Cardiac muscle cell (in vitro differentiated cells and primary cell): ENCODE data around the gene KCNAB3. TPM values are rescaled to one million over a fixed set of nuclear protein-coding genes. Genes with fewer than 3 reads are reported as not detected.
"Not testable (repeated sequence)": the region's sequence is repeated elsewhere in the genome, so short reads cannot be mapped to it uniquely, and the experiment has no call there.

Experiments
- DNase-seq, 2 donors: peaks; one replicate each; pipeline versions ENCODE4 v3.0.0 to v3.0.0-alpha.2; 2010 to 2017; ENCODE audit warnings: low read depth in 1 of 2, low spot score in 1 of 2
- H3K27ac ChIP-seq: fragments of 200-600 bp; sonication (generic); 2 replicates; pipeline ENCODE4 v1.5.1; 2016
- H3K27me3 ChIP-seq: fragments of 200-600 bp; sonication (generic); 2 replicates; pipeline ENCODE4 v1.6.0; 2016; ENCODE audit warnings: control low read depth
- H3K36me3 ChIP-seq: fragments of 200-600 bp; sonication (generic); 2 replicates; pipeline ENCODE4 v1.5.1; 2016; ENCODE audit warnings: control low read depth
- H3K4me1 ChIP-seq: fragments of 200-600 bp; sonication (generic); 2 replicates; pipeline ENCODE4 v1.8.1; 2017; ENCODE audit warnings: low read depth, mild to moderate bottlenecking, mixed run types
- H3K4me3 ChIP-seq: fragments of 200-600 bp; sonication (generic); 2 replicates; pipeline ENCODE4 v1.5.1; 2016; ENCODE audit warnings: mild to moderate bottlenecking
- H3K9me3 ChIP-seq: fragments of 200-600 bp; sonication (generic); 2 replicates; pipeline ENCODE4 v1.5.1; 2017; ENCODE audit warnings: low read depth, mild to moderate bottlenecking, control low read depth
- polyA plus RNA-seq: library from polyadenylated mRNA; unstranded; fragments of >200 nt; fragmentation: Nextera tagmentation; extraction: Ambion mirVana; gene quantifications from 2 replicates; pipeline ENCODE4 v1.2.1, GENCODE V29; 2016
- total RNA-seq: library from RNA; depleted of rRNA; stranded (reverse); fragments of >200 nt; gene quantifications from 2 replicates; pipeline ENCODE4 v1.2.3, GENCODE V29; 2016
- TF ChIP-seq, protein P1 (sequence below): IDR thresholded peaks from 2 replicates; pipeline ENCODE4 v1.5.1; 2012; ENCODE audit warnings: low read depth, mild to moderate bottlenecking, low read length

KCNAB3 gene
- total and polyA plus RNA-seq, 2 experiments from 2014 or later: 1.3 to 3.3 TPM

- TF ChIP-seq, protein P1, sequence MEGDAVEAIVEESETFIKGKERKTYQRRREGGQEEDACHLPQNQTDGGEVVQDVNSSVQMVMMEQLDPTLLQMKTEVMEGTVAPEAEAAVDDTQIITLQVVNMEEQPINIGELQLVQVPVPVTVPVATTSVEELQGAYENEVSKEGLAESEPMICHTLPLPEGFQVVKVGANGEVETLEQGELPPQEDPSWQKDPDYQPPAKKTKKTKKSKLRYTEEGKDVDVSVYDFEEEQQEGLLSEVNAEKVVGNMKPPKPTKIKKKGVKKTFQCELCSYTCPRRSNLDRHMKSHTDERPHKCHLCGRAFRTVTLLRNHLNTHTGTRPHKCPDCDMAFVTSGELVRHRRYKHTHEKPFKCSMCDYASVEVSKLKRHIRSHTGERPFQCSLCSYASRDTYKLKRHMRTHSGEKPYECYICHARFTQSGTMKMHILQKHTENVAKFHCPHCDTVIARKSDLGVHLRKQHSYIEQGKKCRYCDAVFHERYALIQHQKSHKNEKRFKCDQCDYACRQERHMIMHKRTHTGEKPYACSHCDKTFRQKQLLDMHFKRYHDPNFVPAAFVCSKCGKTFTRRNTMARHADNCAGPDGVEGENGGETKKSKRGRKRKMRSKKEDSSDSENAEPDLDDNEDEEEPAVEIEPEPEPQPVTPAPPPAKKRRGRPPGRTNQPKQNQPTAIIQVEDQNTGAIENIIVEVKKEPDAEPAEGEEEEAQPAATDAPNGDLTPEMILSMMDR: no peak
- peak; percentile 84 to 94 for DNase-seq
- no peak overlapping the region for H3K4me3 ChIP-seq
- H3K27ac ChIP-seq: peak overlapping the region; percentile 92
- H3K4me1 ChIP-seq: peaks cover 14% of the 10 kb centered on the region
- H3K9me3 ChIP-seq: no peaks in the 10 kb centered on the region
- H3K27me3 ChIP-seq: no peaks in the 10 kb centered on the region
- H3K36me3 ChIP-seq: no peaks in the 10 kb centered on the region
Measured at GRCh38 chr17:7956228-7956965, 26.7 kb upstream of the KCNAB3 start.

DNA sequence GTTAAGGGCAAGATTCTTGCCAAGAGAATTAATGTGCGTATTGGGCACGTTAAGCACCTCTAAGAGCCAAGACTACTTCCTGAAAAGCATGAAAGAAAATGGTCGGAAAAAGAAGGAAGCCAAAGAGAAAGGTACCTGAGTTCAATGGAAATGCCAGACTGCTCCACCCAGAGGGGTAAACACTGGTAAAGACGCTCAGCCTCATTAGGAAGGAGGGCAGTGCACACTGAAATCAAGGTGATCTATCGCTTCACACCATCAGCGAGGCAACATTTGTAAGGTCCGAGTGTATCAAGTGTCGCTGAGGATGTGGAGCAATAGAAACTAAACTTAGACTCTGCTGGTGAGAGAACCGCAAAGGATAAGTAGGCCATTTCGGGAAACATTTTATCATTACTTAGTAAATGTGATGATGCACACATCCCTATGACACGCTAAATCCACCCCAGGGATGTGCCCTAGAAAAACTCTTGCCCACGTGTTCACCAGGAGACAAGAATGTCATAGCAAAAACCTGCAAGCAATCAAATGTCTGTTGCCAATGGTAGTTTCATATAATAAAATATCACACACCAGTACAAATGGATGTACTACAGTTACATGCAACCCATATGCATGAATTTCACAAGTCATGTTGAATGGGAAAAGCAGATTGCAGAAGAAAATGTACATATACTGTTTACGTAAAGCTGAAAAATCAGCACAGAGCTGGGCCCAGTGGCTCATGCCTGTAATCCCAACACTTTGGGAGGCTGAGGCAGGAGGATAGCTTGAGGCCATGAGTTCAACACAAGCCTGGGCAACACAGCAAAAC lies 26.0 kb upstream of the KCNAB3 start:
- peaks cover 14% of the 10 kb centered on the region for H3K4me1 ChIP-seq
- H3K27me3 ChIP-seq: no peaks in the 10 kb centered on the region
- peaks cover under 1% of the 10 kb centered on the region for H3K36me3 ChIP-seq
- no peak overlapping the region for H3K4me3 ChIP-seq
- TF ChIP-seq, protein P1: no peak
- no peaks in the 10 kb centered on the region for H3K9me3 ChIP-seq
- H3K27ac ChIP-seq: peak overlapping the region; percentile 92
- peak in 1 of 2 donors; percentile 75 for DNase-seq

GRCh38 chr17:7953266-7953665 lies 23.6 kb upstream of the KCNAB3 start:
- H3K27me3 ChIP-seq, H3K27ac ChIP-seq, H3K9me3 ChIP-seq, H3K4me3 ChIP-seq, DNase-seq: not testable (repeated sequence)
- H3K36me3 ChIP-seq: peaks cover 10% of the 10 kb centered on the region
- H3K4me1 ChIP-seq: peaks cover 14% of the 10 kb centered on the region

- DNase-seq: no peak
- H3K27ac ChIP-seq: no peak overlapping the region
- TF ChIP-seq, protein P1: no peak
- H3K27me3 ChIP-seq: no peaks in the 10 kb centered on the region
- H3K36me3 ChIP-seq: peaks cover 18% of the 10 kb centered on the region
- no peak overlapping the region for H3K4me3 ChIP-seq
- peaks cover 8% of the 10 kb centered on the region for H3K4me1 ChIP-seq
- no peaks in the 10 kb centered on the region for H3K9me3 ChIP-seq
Measured at GRCh38 chr17:7951143-7951792, 21.6 kb upstream of the KCNAB3 start.

- Histone ChIP-seq H3K27me3 (no peaks in the 10 kb centered on the region), H3K4me1 (peaks cover 2% of the 10 kb centered on the region), H3K4me3 (no peak overlapping the region), H3K27ac (no peak overlapping the region), H3K36me3 (peaks cover 25% of the 10 kb centered on the region), H3K9me3 (no peaks in the 10 kb centered on the region)
- TF ChIP-seq, protein P1: no peak
- no peak for DNase-seq
Measured at GRCh38 chr17:7950578-7950977, 20.9 kb upstream of the KCNAB3 start.
